Subcutaneous adipose tissue (tissue), 4 donors: Measurements from ENCODE around the gene CLCN5. TPM values are rescaled to one million over a fixed set of nuclear protein-coding genes. Genes with fewer than 3 reads are reported as not detected.

Source experiments
- CTCF ChIP-seq: fragments of 450-650 bp; IDR thresholded peaks from one replicate; pipeline ENCODE4 v1.5.1; 2016; ENCODE audit warnings: low read depth, mild to moderate bottlenecking, control low read depth, antibody characterized with exemption, moderate library complexity
- total RNA-seq, 4 donors: library from RNA; depleted of rRNA; stranded (reverse); fragments of >200 nt; gene quantifications; one replicate each; pipeline ENCODE4 v1.1.0, GENCODE V29; 2016

The CLCN5 gene
- total RNA-seq, 4 donors from 2014 or later, result 5.1 to 7.5 (median 6.5) TPM

DNA sequence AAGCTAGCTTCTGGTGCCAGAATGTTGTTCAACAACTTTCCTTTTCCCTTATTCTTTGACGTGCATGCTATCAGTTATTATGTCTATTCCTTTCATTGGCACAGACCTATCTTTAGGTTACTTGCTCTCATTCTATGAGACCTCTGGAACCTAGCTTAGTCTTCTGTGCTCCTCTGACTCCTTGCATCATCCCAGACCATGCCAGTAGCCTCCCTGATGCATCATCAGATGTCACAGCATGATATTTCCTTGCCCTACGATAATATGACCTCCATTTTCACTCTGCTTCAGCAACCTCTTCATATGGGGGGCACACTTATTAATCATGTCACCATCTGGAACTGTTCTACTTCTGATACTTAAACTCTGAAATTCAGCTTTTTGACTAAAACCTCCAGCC, 37.2 kb downstream of the CLCN5 start:
- no peak for TF ChIP-seq CTCF

- TF ChIP-seq CTCF, result no peak
Measured at GRCh38 chrX:49960061-49960460, 37.7 kb downstream of the CLCN5 start.

- TF ChIP-seq CTCF, result no peak
Measured at GRCh38 chrX:49970674-49971073, 48.3 kb downstream of the CLCN5 start.

DNA sequence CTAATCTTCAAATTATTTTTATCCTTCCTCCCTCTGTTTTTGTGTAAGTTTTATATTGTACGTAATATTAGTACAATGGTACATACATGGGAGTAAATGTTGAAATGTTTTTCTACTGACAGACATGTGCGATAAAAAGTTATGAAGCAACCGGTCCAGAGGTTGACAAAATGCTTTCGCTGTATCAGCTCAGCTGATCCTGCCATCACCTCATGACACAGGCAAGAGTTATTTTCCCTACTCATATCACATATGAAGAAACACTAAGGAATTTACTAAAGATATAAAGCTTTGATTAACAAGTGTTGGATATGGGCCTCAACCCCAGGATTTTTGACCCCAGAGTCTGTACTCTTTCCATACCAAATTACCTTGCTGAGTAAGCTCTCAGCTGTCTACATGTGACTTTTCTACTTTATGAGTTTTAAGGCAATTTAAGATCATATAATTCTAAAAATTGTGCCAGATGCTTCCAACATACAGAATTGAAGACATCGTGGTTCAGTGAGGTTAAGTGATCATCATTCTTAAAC, 50.0 kb downstream of the CLCN5 start:
- no peak for TF ChIP-seq CTCF

GRCh38 chrX:49976682-49977197, 54.3 kb downstream of the CLCN5 start:
- TF ChIP-seq CTCF, result no peak

GRCh38 chrX:49977319-49978090, 55.1 kb downstream of the CLCN5 start:
- no peak for TF ChIP-seq CTCF

- TF ChIP-seq CTCF, result no peak
Measured at GRCh38 chrX:49978176-49978575, 55.8 kb downstream of the CLCN5 start.
